Thyroid gland (tissue), 4 donors: ENCODE data around the gene ZIC2. TPM values are rescaled to one million over a fixed set of nuclear protein-coding genes. Genes with fewer than 3 reads are reported as not detected.

ENCODE experiments used
- DNase-seq, 2 donors: peaks; one replicate each; pipeline ENCODE4 v3.0.0-alpha.2; 2019
- H3K27ac ChIP-seq, 3 donors: fragments of 200-600 bp; sonication (generic); 1 replicate in 2 of 3; 2 replicates in 1 of 3; pipeline ENCODE4 v1.5.1; 2016 to 2019; ENCODE audit warnings: mild to moderate bottlenecking in 1 of 3, moderate library complexity in 1 of 3
- H3K27me3 ChIP-seq: fragments of 200-600 bp; sonication (generic); one replicate; pipeline ENCODE4 v1.5.1; 2019
- H3K36me3 ChIP-seq, 2 donors: fragments of 200-600 bp; sonication (generic); one replicate each; pipeline ENCODE4 v1.5.1; 2016 to 2019
- H3K4me1 ChIP-seq, 2 donors: fragments of 200-600 bp; sonication (generic); one replicate each; pipeline ENCODE4 v1.5.1; 2017 to 2019
- H3K4me3 ChIP-seq, 3 donors: fragments of 200-600 bp; sonication (generic); replicated peaks in 1 of 3; 1 replicate in 2 of 3; 2 replicates in 1 of 3; pipeline ENCODE4 v1.5.1; 2016; ENCODE audit warnings: mild to moderate bottlenecking in 1 of 3
- H3K9me3 ChIP-seq: fragments of 200-600 bp; sonication (generic); one replicate; pipeline ENCODE4 v1.5.1; 2017
- CTCF ChIP-seq, 6 experiments: fragments of 200-600 bp in 3 of 6; fragments of 450-650 bp in 3 of 6; sonication (generic) in 3 of 6; IDR thresholded peaks; one replicate each; pipeline ENCODE4 v1.5.1; 2016 to 2019; ENCODE audit warnings: antibody characterized with exemption in 6 of 6, mild to moderate bottlenecking in 2 of 6, inconsistent platforms in 1 of 6, moderate library complexity in 1 of 6
- POLR2A ChIP-seq, 2 donors: fragments of 450-650 bp; IDR thresholded peaks; one replicate each; pipeline ENCODE4 v1.6.1; 2017; ENCODE audit warnings: antibody characterized with exemption in 2 of 2, mild to moderate bottlenecking in 2 of 2, moderate library complexity in 1 of 2
- WGBS, 2 donors: methylation state at CpG; one replicate each; pipeline ENCODE4 v1.1.5; 2017; 5-methylcytosine and 5-hydroxymethylcytosine counted together
- intact Hi-C: fragments of 100-400 bp; cut with DNase I; formaldehyde crosslinking; loops from one replicate; pipeline ENCODE4 v1.15.1; 2023
- total RNA-seq, 4 donors: library from RNA; depleted of rRNA; stranded (reverse); fragments of >200 nt; gene quantifications; one replicate each; pipeline ENCODE4 v1.2.3, GENCODE V29; 2016

Gene ZIC2
- total RNA-seq, 4 donors from 2014 or later: not detected

- Histone ChIP-seq H3K4me1 (peaks cover 16 to 35% of the 10 kb centered on the region in 2 donors), H3K27me3 (peaks cover 75% of the 10 kb centered on the region), H3K27ac (no peak overlapping the region), H3K36me3 (no peaks in the 10 kb centered on the region), H3K9me3 (no peaks in the 10 kb centered on the region), H3K4me3 (peak overlapping the region in 1 of 3 donors; percentile 23)
- TF ChIP-seq POLR2A (IDR thresholded peaks at IDR 0.05): no peak
- TF ChIP-seq CTCF (IDR thresholded peaks at IDR 0.05): no peak
- no peak for DNase-seq
- 2 to 6% methylated on average over 43 to 89 of the region's 110 CpGs for WGBS, 2 donors
- intact Hi-C loops: loop anchor here (10.0 kb wide), 1 partner anchor 326 kb away; no protein-coding TSS in a partner anchor
These were observed 505 bp upstream of the ZIC2 start for GRCh38 chr13:99980824-99981734.

GRCh38 chr13:99982036-99982730 is 599 bp downstream of the ZIC2 start:
- no peaks in the 10 kb centered on the region for H3K36me3 ChIP-seq
- peaks cover 79% of the 10 kb centered on the region for H3K27me3 ChIP-seq
- H3K4me3 ChIP-seq: peak overlapping the region in 1 of 3 donors; percentile 23
- H3K9me3 ChIP-seq: no peaks in the 10 kb centered on the region
- intact Hi-C loops: loop anchor here (10.0 kb wide), 1 partner anchor 327 kb away; no protein-coding TSS in a partner anchor
- peak in 1 of 2 donors; percentile 34 for DNase-seq
- no peak for TF ChIP-seq CTCF (IDR thresholded peaks at IDR 0.05)
- H3K27ac ChIP-seq: no peak overlapping the region
- peaks cover 16 to 35% of the 10 kb centered on the region in 2 donors for H3K4me1 ChIP-seq
- 0% methylated on average over 8 of the region's 98 CpGs; no CpG with 5 or more reads in 1 of the 2 donors for WGBS, 2 donors

- DNase-seq: no peak
- intact Hi-C loops: loop anchor here (10.0 kb wide), 1 partner anchor 328 kb away; no protein-coding TSS in a partner anchor
These were observed 1.3 kb downstream of the ZIC2 start for GRCh38 chr13:99982731-99983498.

More at GRCh38 chr13:99982731-99983498, 1.3 kb downstream of the ZIC2 start:
- peaks cover 81% of the 10 kb centered on the region for H3K27me3 ChIP-seq
- H3K4me3 ChIP-seq: no peak overlapping the region
- H3K36me3 ChIP-seq: no peaks in the 10 kb centered on the region
- peaks cover 16 to 35% of the 10 kb centered on the region in 2 donors for H3K4me1 ChIP-seq
- no peak overlapping the region for H3K27ac ChIP-seq
- 13 to 14% methylated on average over 34 to 43 of the region's 48 CpGs for WGBS, 2 donors
- no peaks in the 10 kb centered on the region for H3K9me3 ChIP-seq
- TF ChIP-seq CTCF (IDR thresholded peaks at IDR 0.05): no peak
- no peak for TF ChIP-seq POLR2A (IDR thresholded peaks at IDR 0.05)
